Measurements from ENCODE around the gene FMO4. TPM values are rescaled to one million over a fixed set of nuclear protein-coding genes. Genes with fewer than 3 reads are reported as not detected.
"Not testable (repeated sequence)": the region's sequence is repeated elsewhere in the genome, so short reads cannot be mapped to it uniquely, and the experiment has no call there.

The FMO4 gene
- polyA plus RNA-seq, 4 donors, result 11.0 to 18.6 (median 16.6) TPM

DNA sequence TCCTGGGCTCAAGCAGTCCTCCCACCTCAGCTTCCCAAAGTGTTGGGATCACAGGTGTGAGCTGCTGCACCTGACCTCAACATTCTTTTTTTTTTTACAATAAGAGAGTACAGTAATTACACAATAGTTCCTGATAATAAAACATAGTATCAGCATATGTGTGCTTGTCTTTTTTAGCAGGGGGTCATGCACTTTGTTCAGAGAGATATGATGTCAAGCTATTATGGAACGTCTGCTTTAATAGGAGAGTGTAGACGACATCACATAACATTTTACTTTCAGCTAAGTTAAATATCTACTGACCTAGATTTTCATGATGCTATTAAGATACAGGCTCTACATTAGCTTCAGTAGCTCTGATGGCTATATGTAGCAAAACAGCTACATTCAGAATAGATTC lies 70.5 kb downstream of the FMO4 start:
- DNase-seq (ENCODE audit: low read depth in 4 of 4, low spot score in 2 of 4), result no peak

DNA sequence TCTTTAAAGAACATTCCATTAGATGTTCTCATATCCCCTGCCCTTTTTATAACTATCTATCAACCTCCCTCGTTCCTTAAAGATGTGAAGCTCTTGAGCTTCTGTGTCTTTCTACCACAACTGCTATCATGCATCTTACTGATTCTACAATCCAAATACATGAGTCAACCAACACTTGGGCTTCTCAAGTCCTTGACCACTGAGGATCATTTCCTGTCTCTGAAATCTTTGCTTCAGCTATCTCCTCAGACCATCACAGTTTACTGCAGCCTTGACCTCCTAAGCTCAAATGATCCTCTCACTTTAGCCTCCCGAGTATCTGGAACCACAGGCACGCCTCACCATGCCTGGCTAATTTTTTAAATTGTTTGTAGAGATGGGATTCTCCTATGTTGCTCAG lies 75.2 kb downstream of the FMO4 start:
- no peak for DNase-seq (ENCODE audit: low read depth in 4 of 4, low spot score in 2 of 4)

DNA sequence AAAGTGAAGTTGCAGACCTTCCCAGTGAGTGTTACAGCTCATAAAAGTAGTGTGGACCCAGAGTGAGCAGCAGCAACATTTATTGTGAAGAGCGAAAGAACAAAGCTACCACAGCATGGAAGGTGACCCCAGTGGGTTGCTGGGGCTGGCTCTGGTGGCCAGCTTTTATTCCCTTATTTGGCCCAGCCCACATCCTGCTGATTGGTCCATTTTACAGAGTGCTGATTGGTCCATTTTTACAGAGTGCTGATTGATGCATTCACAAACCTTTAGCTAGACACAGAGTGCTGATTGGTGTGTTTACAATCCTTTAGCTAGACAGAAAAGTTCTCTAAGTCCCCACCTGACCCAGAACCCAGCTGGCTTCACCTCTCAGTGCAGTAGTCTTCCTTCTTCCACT lies 76.8 kb downstream of the FMO4 start:
- DNase-seq (ENCODE audit: low read depth in 4 of 4, low spot score in 2 of 4), result not testable (repeated sequence)

Other genes with a start within 250 kb of the FMO4 start
- gene FMO3, start 223.3 kb upstream of the FMO4 start, polyA plus RNA-seq (ENCODE audit: insufficient read length in 4 of 4), result under 1 TPM; 0.14 to 0.31 (median 0.21) TPM
- 1 to 10 TPM in 3 of 4 donors, under 1 TPM in 1; 0.52 to 1.7 (median 1.4) TPM for gene FMO2, start 128.9 kb upstream of the FMO4 start, polyA plus RNA-seq (ENCODE audit: insufficient read length in 4 of 4)
- 100 to 1,000 TPM in 3 of 4 donors, 10 to 100 TPM in 1; 99.8 to 197 (median 186) TPM for gene FMO1, start 65.7 kb upstream of the FMO4 start, polyA plus RNA-seq (ENCODE audit: insufficient read length in 4 of 4)
- gene PRRC2C, start 171.3 kb downstream of the FMO4 start, polyA plus RNA-seq (ENCODE audit: insufficient read length in 4 of 4), result 100 to 1,000 TPM in 3 of 4 donors, 10 to 100 TPM in 1; 94.5 to 141 (median 131) TPM